ENCODE measurements around the gene XPNPEP2. TPM values are rescaled to one million over a fixed set of nuclear protein-coding genes. Genes with fewer than 3 reads are reported as not detected.

XPNPEP2 gene, protein sequence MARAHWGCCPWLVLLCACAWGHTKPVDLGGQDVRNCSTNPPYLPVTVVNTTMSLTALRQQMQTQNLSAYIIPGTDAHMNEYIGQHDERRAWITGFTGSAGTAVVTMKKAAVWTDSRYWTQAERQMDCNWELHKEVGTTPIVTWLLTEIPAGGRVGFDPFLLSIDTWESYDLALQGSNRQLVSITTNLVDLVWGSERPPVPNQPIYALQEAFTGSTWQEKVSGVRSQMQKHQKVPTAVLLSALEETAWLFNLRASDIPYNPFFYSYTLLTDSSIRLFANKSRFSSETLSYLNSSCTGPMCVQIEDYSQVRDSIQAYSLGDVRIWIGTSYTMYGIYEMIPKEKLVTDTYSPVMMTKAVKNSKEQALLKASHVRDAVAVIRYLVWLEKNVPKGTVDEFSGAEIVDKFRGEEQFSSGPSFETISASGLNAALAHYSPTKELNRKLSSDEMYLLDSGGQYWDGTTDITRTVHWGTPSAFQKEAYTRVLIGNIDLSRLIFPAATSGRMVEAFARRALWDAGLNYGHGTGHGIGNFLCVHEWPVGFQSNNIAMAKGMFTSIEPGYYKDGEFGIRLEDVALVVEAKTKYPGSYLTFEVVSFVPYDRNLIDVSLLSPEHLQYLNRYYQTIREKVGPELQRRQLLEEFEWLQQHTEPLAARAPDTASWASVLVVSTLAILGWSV
- 0.11 and 0.25 TPM in 2 replicates for total RNA-seq

DNA sequence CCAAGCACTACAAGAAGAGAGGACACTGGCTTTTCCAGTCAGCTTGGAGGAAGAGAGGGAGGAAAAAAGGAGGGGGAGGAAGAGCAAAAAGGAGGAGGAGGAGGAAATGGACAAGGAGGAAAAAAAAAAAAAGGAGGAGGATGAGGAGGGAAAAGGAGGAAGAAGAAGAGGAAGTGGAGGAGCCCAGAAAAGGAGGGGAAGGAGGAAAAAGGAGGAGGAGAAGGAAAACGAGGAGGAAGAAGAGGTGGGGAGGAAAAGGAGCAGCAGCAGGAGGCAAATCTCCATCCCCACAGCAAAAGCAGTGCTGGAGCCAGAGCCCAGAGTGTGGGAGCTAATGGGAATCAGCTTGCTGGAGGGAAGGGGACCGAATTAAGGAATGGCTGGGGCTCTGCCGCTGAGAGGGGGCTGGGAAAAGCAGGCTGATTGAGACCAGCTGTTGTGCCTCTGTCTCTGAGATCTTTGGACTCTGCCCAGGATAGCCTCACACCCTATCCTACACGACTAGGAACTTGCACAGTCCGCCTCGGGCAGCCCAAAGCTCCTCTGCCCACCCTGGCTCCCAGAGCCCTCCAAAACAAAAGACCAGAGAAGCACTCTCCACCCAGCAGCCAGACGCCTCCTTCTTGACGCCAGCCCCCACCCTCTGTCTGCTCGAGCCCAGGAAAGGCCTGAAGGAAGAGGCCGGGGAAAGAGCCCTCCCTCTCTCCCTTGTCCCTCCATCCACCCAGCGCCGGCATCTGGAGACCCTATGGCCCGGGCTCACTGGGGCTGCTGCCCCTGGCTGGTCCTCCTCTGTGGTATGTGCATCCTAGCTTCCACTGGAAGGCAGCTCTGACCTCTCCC is at the start of gene XPNPEP2:
TSS of gene XPNPEP2 (plus strand) at position 514 of the 843 bp plus-strand sequence. CDS start at position 749, 235 bp downstream.

DNA sequence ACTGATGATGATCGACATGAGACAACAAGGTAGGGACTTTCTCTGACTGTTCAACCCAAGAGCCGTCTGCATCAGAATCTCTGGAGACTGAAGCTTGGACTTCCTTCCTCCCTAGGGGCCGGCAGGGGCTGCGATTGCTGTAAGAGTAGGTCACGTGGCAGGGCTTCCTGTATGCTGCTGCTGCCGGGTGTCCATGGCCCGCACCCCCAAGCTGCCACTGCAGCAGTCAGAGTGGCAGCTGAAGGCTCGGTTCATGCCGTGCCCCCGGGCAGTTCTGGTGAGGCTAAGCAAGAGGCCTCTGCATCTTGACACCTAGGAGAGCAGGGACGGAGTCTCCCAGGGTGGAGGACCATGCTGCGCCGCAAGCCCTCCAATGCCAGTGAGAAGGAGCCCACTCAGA is 41.0 kb downstream of the XPNPEP2 start, which contains the start of gene SASH3:
TSS of gene SASH3 (plus strand) at position 203 of the 400 bp plus-strand sequence. CDS start at position 352, 149 bp downstream.

Other genes starting within 250 kb of the XPNPEP2 start
- 54.9 and 65.7 TPM in 2 replicates for gene SMARCA1, start 215.5 kb upstream of the XPNPEP2 start, total RNA-seq
- 19.8 and 22.5 TPM in 2 replicates for gene OCRL, start 198.7 kb upstream of the XPNPEP2 start, total RNA-seq
- 0.12 and 0.33 TPM in 2 replicates for gene APLN, start 84.0 kb upstream of the XPNPEP2 start, total RNA-seq
- gene SASH3, start 41.0 kb downstream of the XPNPEP2 start, total RNA-seq = not detected in 2 replicates
- 16.7 and 20.6 TPM in 2 replicates for gene ZDHHC9, start 104.9 kb downstream of the XPNPEP2 start, total RNA-seq
- 17.1 and 18.5 TPM in 2 replicates for gene UTP14A, start 167.2 kb downstream of the XPNPEP2 start, total RNA-seq
- gene BCORL1, start 243.7 kb downstream of the XPNPEP2 start, total RNA-seq = 1.00 and 2.6 TPM in 2 replicates

Measured in uterine smooth muscle cell (primary cell).